GM18909 (cell line): ENCODE data around the gene NPTX1.

Source experiments
- ATAC-seq: cut with Tn5 transposase; IDR thresholded peaks from one replicate; pipeline ENCODE4 v1.9.1; 2021; ENCODE audit warnings: mild to moderate bottlenecking; ENCODE audit not compliant: unreplicated experiment, poor library complexity

Gene NPTX1

DNA sequence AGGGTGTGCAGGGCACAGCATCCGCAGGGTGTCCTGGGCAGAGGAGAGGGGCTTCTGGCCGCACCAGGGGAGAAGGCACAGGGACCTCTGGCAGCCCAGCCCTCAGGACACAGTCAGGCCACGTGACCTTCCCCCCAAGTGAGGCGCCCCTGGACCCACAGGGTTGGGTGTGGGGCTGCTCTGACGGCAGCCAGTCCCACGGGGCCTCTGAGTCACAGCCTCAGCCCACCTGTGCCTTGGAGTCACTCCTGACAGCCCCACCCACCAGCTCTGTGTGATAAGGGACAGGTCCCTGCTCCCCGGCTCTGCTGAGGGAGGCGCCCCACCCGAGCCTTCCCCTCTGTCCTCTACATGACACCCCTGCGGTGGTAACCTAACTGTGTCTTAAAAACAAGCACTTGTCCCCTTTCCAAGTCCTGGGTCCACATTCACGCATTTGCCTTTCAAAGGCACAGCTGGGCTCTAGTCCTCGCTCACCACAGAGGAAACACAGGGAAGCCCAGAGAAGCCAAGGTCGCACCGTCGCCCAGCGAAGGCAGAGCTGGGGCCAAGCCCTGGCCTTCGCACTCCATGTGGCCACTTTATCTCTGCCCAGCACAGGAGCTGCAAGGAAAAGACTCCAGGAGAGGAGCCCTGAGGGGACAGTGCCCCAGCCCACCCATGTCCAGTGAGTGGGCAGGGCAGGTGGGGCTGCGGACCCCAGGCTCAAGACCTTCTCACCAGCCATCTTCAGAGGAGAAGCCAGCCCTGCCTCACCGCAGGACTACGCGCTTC is 5.1 kb upstream of the NPTX1 start:
- ATAC-seq: no peak

DNA sequence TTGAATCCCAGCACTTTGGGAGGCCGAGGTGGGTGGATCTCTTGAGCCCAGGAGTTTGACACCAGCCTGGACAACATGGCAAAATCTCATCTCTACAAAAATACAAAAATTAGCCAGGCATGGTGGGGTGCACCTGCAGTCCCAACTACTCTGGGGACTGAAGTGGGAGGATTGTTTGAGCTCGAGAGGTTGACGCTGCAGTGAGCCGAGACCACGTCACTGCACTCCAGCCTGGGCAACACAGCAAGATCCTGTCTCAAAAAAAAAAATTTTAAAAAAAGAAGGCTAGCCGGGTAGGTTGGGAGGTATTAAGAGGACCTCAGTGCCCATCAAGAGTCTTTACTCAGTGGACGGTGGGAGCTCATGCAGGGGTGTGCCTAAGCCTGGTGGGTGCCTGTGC is 3.8 kb upstream of the NPTX1 start:
- no peak for ATAC-seq

DNA sequence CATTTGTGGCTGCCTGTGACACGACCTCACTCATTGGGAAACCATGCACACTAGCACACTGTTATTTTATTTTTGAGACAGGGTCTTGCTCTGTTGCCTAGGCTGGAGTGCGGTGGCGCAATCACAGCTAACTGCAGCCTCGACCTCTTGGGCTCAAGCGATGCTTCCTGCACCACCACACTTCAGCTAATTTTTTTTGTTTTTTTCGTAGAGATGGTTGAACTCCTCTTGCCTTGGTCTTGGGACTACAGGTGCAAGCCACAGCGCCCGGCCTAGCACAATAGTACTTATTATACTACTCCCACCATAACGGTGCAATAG is 2.8 kb upstream of the NPTX1 start:
- no peak for ATAC-seq

DNA sequence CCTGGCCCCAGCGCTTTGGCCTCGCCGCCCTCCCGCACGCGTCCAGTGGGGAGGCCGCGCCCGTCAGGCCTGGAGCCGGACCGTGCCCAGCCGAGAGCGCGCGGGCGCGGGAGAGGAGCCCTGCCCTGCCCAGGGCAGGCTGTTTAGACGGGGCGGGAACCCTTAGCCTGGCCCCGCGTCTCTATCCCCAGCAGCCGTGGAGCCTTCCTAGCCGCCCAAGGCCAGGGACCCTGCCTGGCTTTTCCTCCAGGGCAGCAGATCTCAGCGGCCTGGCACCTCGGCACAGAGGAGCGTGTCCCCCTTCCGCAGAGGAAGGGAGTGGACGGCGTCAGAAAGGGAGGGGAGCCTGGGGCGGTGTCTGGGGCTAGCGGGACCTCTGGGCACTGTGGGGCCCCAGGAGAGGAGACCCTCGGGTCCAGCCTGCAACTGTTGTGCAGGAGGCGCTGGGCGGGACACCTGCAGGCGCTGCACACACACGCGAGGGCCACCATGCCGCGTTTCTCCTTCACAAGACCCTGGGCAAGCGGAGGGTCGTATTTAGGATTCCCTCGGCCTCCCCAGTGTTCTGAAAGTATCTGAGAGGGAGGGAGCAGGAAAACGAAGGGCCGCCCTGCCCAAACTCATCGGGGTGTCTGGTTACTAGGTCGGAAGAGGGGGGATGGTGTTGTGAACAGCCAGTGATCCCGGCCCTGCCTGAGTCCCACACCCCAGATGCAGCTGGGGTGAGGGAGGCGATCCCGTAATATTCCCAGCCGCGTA is 2.3 kb upstream of the NPTX1 start:
- ATAC-seq: no peak

DNA sequence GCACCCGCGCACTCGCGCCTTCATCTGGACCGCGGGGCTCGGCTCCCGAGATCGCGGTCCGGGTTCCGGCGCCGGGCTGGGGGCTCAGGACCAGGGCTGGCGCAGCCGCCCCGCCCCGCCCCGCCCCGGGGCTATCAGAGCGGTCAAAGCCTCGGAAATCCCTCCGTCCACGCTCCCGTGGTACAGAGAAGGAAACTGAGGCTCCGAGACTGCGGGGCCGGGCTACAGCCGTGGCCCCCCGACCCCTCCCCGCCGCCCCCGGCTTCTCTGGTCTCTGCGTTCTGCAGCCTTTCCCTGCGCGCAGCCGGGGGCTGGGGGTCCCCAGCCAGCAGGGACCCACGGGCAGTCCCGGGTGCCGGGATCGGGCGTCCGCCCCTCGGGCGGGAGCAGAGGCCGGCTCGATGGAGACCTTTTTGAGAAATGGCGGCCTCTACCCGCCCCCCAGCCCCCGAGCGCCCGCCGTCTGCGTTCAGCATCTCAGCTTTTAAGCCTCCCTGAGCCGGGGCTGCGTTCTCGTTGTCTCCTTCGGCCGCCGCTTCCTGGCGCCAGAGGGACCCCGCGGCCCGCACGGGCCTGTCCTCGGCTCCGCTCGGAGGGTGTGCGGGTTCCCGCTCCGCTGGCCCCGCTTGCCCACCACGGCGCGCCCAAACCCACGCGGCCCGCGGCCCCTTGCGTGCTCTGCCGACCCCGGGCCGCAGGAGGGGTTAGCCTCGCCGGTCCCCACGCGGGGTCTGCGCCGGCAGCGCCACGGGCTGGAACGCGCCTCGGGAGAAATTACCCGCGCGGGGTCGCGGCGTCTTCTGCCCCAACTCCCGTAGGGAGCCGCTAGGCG is 1.5 kb upstream of the NPTX1 start:
- no peak for ATAC-seq

DNA sequence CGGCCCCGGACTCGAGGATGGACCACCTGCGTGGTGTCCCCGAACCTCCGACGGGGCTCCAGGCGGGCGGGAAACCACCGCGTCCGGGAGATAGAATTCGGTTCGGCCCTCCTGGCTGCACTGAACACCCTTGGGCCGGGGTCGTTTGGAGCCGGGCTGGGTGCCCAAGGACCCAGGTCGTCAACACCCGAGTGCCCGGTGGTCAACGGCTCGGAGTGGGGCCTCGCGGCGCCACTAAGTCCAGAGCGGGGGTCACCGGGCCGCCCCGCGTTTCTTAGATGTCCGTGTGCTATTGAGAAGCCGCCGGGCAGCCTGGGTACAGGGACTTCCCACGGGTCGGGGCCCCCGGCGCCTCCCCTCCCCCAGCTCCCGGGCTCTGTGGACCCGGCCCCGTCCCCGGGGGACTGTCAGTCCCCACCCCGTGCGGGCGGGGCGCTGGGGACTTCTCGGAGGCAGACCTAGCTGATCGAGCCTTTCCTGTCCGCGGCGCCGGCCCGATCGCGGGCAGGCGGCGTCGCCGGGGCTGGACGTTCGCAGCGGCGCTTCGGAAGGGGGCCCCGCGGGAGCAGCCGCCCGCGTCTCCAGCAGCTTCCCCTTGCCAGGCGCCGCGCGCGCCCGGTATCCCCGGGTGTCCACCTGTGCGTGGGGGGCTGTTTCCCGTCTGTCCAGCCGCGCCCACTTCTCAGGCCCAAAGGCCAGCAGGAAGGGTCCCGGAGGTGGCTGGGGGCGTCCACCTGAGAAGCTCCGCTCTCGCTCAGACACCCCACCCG is 655 bp upstream of the NPTX1 start:
- no peak for ATAC-seq

DNA sequence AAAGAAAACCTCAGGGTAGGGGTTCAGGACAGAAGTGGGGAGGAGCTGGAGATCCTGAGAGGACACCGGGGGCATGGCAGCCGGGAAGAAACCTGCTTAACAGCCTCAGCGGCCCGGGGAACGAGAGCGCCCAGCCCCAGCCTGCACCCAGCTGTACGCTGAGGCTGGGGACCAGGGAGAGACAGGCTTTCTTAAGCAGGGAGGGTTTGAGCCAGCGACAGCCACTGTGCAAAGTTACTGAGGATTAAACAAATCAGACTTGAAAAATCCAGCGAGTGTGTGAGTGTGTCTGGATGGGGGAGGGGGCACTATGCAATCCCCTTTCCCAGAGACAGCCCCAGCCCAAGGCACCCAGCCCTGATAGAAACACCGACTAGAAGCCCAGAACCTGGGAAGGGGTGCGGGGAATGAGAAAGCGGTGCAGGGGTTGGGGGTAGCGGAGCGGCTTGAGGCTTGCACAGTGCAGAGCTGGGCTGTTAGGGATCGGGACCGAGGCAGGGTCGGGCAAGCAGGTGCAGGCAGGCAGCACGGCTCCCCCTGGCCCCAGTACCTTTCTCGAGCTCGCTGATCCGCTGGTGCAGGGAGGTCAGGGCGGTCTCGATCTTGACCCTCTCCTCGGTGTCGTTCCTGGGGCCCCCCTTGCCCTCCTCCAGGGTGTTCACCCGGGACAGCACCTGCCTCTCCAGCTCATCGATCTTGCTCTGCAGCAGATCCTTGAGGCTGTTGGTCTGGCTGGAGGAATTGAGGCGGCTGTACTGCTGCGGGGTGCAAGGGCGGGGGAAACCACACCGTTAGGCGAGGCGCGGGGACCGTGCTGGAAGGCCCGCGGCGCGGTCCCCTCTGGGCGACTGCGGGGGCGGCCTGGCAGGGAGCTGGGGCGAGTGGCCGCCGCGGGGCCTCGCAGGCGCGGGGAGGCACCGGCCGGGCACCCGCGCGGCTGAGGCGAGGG is 1.2 kb downstream of the NPTX1 start:
- ATAC-seq: no peak

DNA sequence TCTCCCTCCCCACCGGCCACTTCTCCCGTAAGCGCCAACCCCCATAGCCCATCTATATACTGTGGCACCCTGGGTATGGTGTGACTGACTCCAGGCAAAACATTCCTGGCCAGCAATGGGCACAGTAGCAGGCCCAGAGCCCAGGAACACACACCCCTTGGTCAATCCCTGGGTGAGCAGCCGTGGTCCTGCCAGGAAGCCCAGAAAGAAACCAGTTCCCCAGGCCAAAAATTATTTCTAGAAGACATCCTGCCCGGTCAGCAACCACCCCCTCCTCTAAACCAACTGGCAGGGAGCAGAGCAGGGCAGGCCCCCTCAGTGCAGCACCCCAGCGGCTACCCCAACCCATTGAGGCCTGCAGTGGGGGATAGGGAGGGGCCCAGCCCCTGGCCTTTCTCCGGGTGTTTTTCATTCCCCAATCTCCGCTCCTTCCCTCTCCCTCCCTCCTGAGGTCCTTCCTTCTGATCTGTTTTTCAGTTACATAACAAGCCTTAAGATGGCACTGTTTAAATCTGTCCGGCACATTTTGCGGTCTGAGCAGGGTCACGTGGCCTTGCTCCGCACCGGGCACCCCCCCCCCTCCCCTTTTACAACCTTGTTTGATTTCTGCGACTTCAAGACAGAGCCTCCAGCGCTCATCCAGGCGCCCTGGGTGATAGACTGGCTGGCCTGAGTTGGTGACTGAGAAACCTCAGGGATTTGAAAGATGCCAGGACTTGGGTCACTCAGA is 2.0 kb downstream of the NPTX1 start:
- ATAC-seq: no peak

DNA sequence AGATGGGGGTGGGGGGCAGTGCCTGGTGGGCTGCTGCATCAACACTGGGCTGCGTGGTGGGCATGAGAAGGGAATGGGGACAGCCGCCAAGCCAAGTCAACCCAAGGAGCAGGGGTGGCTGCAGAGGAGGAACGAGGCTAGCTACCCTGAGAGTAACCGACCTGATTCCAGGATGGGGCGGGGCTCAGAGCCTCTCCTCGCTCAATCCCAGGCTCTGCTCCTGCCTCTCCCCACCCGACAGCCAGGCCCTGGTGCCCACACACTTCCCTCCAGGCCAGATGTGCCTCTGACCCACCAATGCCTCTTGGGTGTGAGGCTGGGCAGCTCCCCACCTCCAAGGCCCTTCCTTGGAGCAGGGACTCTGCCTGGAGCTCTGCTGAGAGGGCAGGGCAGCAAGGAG is 2.7 kb downstream of the NPTX1 start:
- ATAC-seq: no peak

DNA sequence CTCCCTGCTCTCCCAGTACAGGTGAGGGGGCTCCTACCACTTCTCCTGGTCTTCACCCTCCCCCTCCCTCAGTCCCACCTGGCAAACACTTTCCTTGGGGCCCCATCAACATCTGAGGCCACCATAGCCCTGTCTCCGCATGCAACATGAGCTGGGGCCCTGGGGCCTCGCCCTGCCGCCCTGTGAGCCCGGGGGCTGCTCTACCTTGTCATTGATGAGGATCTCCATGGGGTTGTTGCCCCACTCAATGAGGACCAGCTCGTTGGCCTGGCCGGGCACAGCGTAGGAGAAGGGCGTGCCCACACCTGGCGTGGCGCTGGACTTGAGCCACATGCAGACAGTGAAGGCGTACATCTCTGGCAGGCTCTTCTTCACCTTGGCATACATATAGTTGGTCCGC is 3.4 kb downstream of the NPTX1 start:
- ATAC-seq: no peak

DNA sequence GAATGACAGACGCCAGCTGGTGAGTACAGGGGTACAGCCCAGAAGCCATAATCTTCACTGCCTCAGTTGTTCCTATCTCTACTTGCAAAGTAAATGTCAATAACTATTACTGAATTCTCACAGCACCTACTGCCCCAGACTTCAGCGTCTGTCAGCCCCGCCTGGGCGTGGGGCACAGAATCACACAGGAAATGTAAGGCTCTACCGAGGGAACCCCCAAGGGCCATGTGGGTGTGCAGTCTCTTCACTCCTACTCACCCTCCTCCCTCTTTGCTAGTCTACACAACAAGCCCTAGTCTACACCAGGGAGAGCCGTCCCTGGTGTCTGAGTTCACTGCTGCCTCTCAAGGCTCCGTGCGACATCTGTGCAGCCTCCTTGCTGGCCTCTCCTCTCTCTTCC is 4.5 kb downstream of the NPTX1 start:
- no peak for ATAC-seq

DNA sequence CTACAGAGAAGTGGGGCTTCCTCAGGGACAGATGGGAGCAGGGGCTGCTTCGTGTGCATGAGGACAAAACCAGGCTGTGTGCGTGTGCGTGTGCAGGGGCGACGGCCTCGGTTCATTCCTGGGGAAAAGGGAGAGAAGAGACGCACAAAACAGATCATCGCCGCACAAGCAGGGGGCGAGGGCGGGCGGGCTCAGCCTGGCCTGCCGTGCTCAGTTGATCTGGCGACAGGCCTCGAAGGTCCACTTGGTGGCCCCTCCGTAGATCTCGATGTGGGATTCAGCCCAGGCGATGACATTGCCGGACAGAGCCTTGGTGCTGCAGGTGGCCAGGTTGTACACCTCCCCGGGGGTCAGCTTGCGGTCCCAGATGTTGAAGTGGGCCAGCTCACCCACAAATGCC is 5.8 kb downstream of the NPTX1 start:
- no peak for ATAC-seq

DNA sequence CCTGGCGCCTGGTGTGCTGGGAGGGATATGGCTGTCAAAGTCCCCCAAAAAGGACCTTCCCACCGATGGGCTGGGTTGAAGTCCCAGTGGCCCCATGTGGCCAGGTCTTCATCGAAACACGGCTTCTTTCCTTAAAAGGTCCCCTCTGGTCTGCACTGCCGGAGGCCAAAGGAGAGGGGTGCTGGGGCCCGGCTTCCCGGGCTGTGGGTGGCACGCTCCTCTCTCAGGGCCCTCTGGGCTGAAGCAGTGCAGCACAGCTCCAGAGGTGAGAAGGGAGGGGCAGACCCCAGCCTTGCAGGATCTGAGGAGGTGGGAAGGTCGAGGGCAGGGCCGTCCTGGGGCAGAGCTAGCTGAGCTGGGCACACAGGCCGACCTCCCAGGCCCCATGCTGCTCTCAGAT is 6.7 kb downstream of the NPTX1 start:
- no peak for ATAC-seq

DNA sequence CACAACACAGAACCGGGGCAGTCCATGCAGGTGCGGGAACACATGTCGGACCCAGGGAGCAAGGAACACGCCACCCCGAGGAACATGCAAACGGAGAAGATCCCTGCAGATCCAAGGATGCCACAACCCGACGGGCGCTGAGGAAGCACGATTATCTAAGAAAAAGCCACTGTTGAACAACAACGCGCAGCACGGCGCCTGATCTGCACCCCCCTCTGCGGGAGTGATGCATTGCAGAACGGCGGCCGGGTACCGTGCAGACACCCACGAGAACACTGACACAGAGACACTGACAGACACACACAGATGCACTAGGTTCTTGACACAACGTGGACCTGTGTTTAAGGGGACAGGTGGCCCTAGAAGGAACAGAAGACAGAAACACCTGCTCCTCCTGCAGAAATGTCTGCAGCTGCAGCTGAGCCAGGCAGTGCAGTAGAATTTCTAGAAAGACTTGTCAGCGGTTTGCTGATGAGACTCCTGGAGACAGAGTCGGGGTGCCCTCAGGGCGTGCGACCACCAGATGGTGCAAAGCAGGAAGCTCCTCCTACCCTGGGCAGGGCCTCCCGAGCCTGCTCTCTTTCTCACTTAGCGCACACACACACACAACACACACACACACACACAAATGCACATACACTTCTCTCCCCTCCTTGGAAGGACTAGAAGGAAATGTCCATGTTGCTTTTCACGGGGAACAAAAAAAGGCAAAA is 7.5 kb downstream of the NPTX1 start:
- ATAC-seq: no peak

DNA sequence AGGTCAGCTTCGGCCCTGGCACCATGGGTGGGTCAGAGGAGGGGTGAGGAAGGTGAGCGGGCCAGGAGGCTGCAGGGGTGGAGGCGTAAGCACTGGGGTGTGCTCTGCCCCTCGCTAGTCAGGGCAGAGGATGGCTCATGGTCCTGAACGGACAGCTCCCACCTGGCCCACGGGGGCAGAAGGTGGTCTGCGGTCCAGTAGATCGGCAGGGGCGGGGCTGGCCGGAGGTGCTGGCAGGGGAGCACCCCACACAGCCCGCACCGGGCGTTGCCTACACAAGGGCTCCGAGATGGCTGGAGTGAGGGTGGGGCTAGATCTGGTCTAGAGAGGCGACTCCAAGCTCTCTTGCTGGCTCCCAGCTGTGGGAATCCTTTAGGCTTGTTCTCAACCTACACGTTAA is 8.2 kb downstream of the NPTX1 start:
- no peak for ATAC-seq

DNA sequence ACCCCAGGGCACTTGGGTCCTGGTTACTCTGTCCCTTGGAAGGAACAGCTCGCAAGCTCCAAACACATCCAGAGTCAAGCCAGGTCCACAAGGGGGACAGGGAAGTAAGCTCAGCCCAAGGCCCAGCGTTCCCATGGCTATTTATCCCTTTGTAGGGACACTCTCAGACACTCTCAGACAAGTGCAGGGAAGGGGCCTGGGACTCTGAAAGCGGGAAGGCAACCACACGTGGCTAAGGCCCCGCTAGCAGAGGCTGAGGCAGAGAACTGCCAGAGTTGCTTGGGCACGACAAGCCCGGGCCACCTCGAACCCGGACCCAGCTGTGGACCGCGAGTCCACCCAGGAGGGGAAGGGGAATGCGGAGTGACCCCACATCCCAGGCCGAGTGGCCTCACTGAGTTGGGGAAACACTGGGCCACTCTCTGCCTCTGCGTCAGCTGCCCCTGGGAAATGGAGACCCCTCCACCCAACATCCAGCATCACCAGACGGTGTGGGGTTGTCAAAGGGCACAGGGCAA is 10.2 kb downstream of the NPTX1 start:
- ATAC-seq: no peak

DNA sequence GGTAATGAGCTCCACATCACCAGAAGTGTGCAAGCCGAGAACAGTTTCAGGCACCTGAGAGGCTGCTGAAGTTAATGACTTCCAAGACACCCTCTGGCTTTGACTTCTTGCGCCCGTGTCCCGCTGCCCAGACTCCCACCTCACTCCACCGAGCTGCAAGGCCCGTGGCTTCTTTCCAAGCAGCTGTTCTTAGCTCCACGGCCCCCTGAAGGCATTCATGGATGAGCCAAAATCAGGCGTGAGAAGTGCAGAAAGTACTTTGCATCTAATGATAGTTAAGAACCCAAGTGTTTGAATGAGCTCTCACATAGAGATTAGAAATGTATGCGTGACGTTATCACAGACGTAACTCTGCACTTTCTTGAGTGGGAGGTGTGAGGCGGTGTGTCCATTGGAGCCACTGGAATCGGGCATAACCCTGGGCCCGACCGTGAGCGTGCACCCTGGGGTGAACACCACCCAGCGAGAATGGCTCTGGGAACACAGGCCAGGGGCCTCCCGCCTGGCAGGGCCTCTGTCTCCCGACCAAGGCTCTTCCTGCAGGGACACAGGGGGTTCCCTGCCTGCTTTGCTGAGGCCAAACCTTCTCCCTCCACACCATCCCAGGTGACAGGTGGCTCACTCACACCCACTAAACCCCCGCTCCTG is 11.0 kb downstream of the NPTX1 start:
- no peak for ATAC-seq
